ENCODE measurements around the gene MYOF. TPM values are rescaled to one million over a fixed set of nuclear protein-coding genes. Genes with fewer than 3 reads are reported as not detected.
"Not testable (repeated sequence)": the region's sequence is repeated elsewhere in the genome, so short reads cannot be mapped to it uniquely, and the experiment has no call there.

The MYOF gene
- total RNA-seq, 1 donor from 2014 or later, result 68.2 TPM

- Histone ChIP-seq H3K9me3 (no peaks in the 10 kb centered on the region), H3K4me1 (peaks cover 4 to 16% of the 10 kb centered on the region in 2 donors), H3K27ac (peak overlapping the region in 1 of 2 donors; percentile 42), H3K36me3 (peaks cover 26 to 38% of the 10 kb centered on the region in 2 donors), H3K27me3 (no peaks in the 10 kb centered on the region), H3K4me3 (no peak overlapping the region)
- TF ChIP-seq CTCF (IDR thresholded peaks at IDR 0.05), result no peak
- intact Hi-C loops (cut with DNase I), result no loop called here
- DNase-seq (ENCODE audit: low spot score in 2 of 2), result no peak
These were observed 34.2 kb downstream of the MYOF start for GRCh38 chr10:93447970-93448369.

- Histone ChIP-seq H3K27ac (peak overlapping the region in 1 of 2 donors; percentile 86), H3K4me3 (no peak overlapping the region), H3K36me3 (peaks cover 26 to 37% of the 10 kb centered on the region in 2 donors), H3K4me1 (peaks cover 4 to 24% of the 10 kb centered on the region in 2 donors), H3K27me3 (no peaks in the 10 kb centered on the region), H3K9me3 (no peaks in the 10 kb centered on the region)
- DNase-seq (ENCODE audit: low spot score in 2 of 2), result no peak
- TF ChIP-seq CTCF (IDR thresholded peaks at IDR 0.05), result no peak
- intact Hi-C loops (cut with DNase I), result no loop called here
These were observed 35.1 kb downstream of the MYOF start for GRCh38 chr10:93447019-93447418.

GRCh38 chr10:93445978-93446720, 36.0 kb downstream of the MYOF start:
- Histone ChIP-seq H3K4me3 (no peak overlapping the region), H3K27me3 (no peaks in the 10 kb centered on the region), H3K4me1 (peaks cover 8 to 31% of the 10 kb centered on the region in 2 donors), H3K27ac (peak overlapping the region; percentile 72 to 86), H3K36me3 (peaks cover 21 to 28% of the 10 kb centered on the region in 2 donors), H3K9me3 (no peaks in the 10 kb centered on the region)
- intact Hi-C loops (cut with DNase I), result loop anchor here (1.0 kb wide), 1 partner anchor 12 kb away; no protein-coding TSS in a partner anchor
- DNase-seq (ENCODE audit: low spot score in 2 of 2), result peak in 1 of 2 donors; percentile 62
- no peak for TF ChIP-seq CTCF (IDR thresholded peaks at IDR 0.05)

- Histone ChIP-seq H3K4me3 (no peak overlapping the region), H3K9me3 (no peaks in the 10 kb centered on the region), H3K27me3 (no peaks in the 10 kb centered on the region), H3K4me1 (peaks cover 8 to 38% of the 10 kb centered on the region in 2 donors), H3K36me3 (peaks cover 12 to 20% of the 10 kb centered on the region in 2 donors), H3K27ac (peak overlapping the region; percentile 72 to 86)
- no peak for TF ChIP-seq CTCF (IDR thresholded peaks at IDR 0.05)
- peak; percentile 89 to 97 for DNase-seq (ENCODE audit: low spot score in 2 of 2)
- intact Hi-C loops (cut with DNase I), result loop anchor here (1.0 kb wide), 1 partner anchor 13 kb away; no protein-coding TSS in a partner anchor
These were observed 36.8 kb downstream of the MYOF start for GRCh38 chr10:93445097-93445960.

- no peak for DNase-seq (ENCODE audit: low spot score in 2 of 2)
- TF ChIP-seq CTCF (IDR thresholded peaks at IDR 0.05), result no peak
- Histone ChIP-seq H3K4me1 (peaks cover 11 to 55% of the 10 kb centered on the region in 2 donors), H3K27me3 (no peaks in the 10 kb centered on the region), H3K4me3 (no peak overlapping the region), H3K9me3 (no peaks in the 10 kb centered on the region), H3K27ac (peak overlapping the region; percentile 96 to 98), H3K36me3 (peaks cover 2 to 9% of the 10 kb centered on the region in 2 donors)
- intact Hi-C loops (cut with DNase I), result no loop called here
These were observed 38.7 kb downstream of the MYOF start for GRCh38 chr10:93443481-93443880.

- intact Hi-C loops (cut with DNase I); H3K36me3 ChIP-seq; H3K27me3 ChIP-seq; H3K4me3 ChIP-seq; H3K9me3 ChIP-seq: not testable (repeated sequence)
- H3K4me1 ChIP-seq, result peaks cover 18 to 63% of the 10 kb centered on the region in 2 donors
- DNase-seq (ENCODE audit: low spot score in 2 of 2), result peak in 1 of 2 donors; percentile 54
- peak overlapping the region; percentile 96 to 98 for H3K27ac ChIP-seq
These were observed 39.4 kb downstream of the MYOF start for GRCh38 chr10:93442721-93443120.
